IPS DF 4.7 (cell line): ENCODE data around the gene ARMC9.
"Not testable (repeated sequence)": the region's sequence is repeated elsewhere in the genome, so short reads cannot be mapped to it uniquely, and the experiment has no call there.

ENCODE experiments used
- DNase-seq: peaks from one replicate; pipeline ENCODE4 v3.0.0-alpha.2; 2013; ENCODE audit warnings: low spot score; ENCODE audit errors: extremely low read depth

The ARMC9 gene

GRCh38 chr2:231286964-231287363, 88.5 kb downstream of the ARMC9 start:
- DNase-seq = no peak

GRCh38 chr2:231287696-231288095, 89.3 kb downstream of the ARMC9 start:
- DNase-seq = no peak

DNA sequence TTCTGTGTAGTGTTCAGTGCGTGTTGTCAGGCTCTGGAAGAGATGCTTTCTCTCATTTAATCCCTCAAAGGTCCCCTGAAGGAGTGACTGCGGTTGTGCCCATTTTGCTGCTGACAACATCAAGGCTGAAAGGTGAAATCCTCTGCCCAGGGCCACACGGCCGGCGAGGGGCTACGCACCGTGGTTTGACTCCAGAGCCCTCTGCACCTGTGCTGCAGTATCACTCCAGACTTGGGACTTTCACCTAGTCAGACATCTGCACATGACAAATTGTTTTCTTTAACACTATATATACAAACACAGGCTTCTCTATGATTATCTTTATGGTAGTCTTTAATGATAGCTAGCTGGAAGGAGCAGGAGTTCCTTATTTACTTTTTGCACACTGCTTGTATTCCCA, 90.2 kb downstream of the ARMC9 start:
- DNase-seq = no peak

DNA sequence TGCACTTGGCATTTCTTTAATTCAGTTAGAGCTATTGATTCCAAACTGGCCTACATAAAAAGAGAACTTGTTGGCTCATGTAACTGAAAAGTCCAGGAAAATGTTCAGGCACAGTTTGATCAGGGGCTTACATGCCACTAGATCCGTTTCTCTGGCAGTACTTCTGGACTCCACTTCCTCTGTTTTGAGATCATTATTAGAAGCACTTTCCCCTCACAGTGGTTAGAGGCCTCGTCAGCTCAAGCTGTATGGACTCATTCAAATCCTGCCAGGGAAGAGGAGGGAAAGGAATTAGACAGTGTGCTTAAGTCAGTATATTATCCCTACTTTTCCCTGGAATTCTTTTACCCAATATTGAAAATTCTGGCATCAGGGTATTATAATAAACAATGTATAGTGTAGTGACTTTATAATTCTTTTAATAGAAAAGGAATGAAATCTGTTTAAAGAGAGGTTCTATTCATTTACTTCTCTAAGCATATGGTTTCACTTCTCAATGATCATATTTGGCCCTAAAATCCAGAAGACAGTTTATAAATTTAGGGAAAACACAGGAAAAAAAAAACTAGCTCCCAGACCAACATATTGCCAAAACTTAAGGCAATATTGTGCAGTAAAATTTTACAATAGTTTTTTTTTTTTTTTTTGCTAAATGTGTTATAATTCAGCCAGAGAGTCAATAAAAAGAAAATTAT, 92.0 kb downstream of the ARMC9 start:
- DNase-seq = no peak

DNA sequence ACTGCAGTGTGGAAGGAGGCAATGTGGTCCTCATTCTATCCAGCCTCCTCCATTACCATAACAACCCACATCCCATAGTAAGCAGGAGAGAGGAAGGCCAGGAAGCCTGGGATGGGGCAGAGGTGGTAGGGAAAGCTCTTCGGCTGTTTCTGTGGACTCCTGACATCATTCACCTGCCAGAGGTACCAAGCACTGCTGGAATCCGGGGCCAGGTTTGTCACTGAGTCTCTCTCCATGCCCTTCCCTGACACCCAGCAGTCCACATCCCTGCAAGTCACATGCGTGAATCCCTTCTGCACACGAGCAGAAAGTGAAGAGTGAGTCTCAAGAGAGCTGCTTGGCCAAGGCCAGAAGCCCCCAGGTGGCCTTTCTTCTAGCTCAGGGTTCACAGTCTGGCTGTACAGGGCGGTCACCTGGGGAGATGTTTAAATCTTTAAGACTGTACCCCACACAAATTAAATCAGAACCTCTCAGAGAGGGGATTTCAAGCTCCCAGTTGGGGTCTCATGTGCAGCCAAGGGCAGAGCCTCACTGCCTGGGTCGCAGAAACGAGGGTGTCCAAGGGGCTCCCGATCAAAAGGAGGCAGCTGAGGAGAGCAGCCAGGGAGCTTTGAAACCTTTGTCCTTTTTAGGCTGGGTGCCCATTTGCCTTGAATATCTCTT, 94.2 kb downstream of the ARMC9 start:
- no peak for DNase-seq

DNA sequence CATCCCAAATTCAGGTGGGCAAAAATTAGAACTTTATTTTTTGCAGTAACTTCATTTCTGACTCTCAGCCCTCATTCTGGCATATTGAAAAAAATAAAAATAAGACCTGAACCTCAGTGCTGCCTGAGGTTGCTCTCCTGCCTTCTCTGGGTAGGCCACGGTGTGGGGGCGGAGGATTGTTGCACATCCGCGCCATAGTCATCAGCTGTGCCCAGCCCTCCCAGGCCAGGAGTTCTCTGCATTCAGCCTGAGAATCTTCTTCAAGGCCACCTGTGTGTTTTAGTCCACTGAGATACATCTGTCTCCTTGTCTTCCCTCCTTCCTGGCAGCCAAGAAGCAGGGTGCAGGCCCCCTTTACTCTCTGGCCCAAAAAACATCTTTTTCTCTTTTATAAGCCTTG, 94.7 kb downstream of the ARMC9 start:
- DNase-seq = no peak

GRCh38 chr2:231294116-231294515, 95.7 kb downstream of the ARMC9 start:
- DNase-seq = no peak

- no peak for DNase-seq
Measured at GRCh38 chr2:231294571-231295362, 96.3 kb downstream of the ARMC9 start.

DNA sequence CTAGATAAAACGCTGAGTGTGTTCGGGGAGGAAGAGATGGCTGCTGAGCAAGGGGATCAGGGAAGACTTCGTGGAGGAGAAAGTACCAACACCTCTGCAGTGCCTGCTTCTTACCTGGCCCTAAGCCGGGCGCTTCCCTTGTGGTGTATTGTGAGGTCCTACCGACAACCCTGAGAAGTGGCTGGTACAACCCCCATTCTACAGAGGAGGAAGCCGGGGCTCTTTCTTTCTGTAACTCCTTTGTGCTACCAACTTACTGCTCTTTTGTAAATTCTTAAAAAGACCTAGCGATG, 96.9 kb downstream of the ARMC9 start:
- DNase-seq = no peak

GRCh38 chr2:231296401-231296974, 98.1 kb downstream of the ARMC9 start:
- DNase-seq = no peak

GRCh38 chr2:231297108-231297908, 98.9 kb downstream of the ARMC9 start:
- DNase-seq = peak; percentile 36

GRCh38 chr2:231298091-231298490, 99.7 kb downstream of the ARMC9 start:
- no peak for DNase-seq

- DNase-seq = no peak
Measured at GRCh38 chr2:231299267-231299666, 100.8 kb downstream of the ARMC9 start.

GRCh38 chr2:231300020-231300721, 101.7 kb downstream of the ARMC9 start:
- no peak for DNase-seq

GRCh38 chr2:231300722-231301076, 102.3 kb downstream of the ARMC9 start:
- no peak for DNase-seq

DNA sequence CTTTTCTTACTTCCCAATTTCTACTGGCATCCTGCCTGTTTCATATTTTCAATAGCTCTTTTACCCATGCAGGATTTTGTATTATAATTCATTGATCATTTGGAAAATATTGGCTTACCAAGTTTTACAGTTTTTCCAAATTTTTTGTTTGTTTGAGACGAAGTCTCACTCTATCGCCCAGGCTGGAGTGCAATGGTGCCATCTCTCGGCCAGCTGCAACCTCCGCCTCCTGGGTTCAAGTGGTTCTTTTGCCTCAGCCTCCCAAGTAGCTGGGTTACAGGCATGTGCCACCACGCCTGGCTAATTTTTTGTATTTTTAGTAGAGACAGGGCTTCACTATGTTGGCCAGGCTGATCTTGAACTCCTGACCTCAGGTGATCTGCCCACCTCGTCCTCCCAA, 105.8 kb downstream of the ARMC9 start:
- DNase-seq = not testable (repeated sequence)

GRCh38 chr2:231305221-231305620, 106.8 kb downstream of the ARMC9 start:
- no peak for DNase-seq

DNA sequence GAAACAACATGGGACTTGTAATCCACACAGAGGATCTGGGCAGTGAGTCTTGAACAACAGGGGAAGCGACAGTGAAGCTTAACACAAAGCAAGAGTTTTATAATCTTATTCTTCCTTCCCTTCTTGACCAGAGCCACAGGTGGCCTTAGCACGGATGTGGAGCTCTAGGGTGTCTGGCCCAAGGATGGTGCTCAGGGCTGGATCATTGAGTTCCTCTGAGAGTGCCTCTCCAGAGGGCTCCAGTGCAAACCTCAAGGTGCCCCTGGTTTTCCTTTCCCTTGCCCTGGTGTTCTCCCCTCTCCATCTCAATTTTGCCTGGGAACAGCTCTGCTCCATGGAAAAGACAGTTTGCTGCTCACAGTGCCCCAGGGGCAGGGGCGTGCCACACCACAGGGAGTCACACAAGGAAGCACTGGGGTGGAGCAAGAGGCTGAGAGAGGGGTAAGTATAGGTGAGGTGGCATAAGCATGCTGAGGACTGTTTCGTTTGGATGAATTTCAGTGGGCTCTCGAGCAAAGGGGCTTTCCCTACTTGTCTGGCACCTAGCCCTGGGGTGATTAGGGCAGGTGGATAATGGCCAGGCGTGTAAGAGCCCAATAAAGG, 108.5 kb downstream of the ARMC9 start:
- DNase-seq = no peak

DNA sequence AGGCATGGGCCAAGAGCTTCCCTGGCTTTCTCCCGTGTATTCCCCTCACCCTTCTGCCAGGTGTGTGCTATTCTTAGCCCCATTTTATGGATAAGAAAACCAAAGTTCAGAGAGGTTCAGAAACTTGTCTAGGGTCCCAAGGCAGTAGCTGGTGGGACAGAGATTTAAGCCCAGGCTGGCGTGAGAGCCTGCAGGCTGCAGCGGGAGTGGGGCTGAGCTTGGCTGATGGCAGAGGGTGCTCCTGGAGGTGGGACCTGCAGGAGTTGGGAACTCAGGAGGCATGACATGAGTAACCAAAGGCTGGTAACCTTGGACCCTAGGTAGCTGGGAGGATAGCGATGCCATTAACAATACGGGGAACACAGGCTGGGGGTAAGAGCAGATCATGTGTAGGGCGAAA, 109.8 kb downstream of the ARMC9 start:
- no peak for DNase-seq

GRCh38 chr2:231308631-231309428, 110.4 kb downstream of the ARMC9 start:
- DNase-seq = no peak
